ENCODE results near the gene RAB15.

The RAB15 gene

GRCh38 chr14:64973026-64973442, 898 bp upstream of the RAB15 start:
- no peak overlapping the region for H3K4me3 ChIP-seq (ENCODE audit: low read depth, low read length)
- no peak for TF ChIP-seq MZF1 (tag by site-specific recombination; IDR thresholded peaks at IDR 0.05; ENCODE audit: borderline replicate concordance)
- TF ChIP-seq AEBP2 (tag by site-specific recombination; IDR thresholded peaks at IDR 0.05; ENCODE audit: borderline replicate concordance), result no peak
- TF ChIP-seq BCL11B (tag by site-specific recombination; IDR thresholded peaks at IDR 0.05; ENCODE audit: low read depth), result no peak
- no peak for TF ChIP-seq ZNF426 (tag by site-specific recombination; IDR thresholded peaks at IDR 0.05)
- TF ChIP-seq ZNF133 (tag by site-specific recombination; IDR thresholded peaks at IDR 0.05), result no peak
- TF ChIP-seq MYNN (tag by site-specific recombination; IDR thresholded peaks at IDR 0.05; ENCODE audit: borderline replicate concordance), result no peak
- TF ChIP-seq ZNF174 (tag by site-specific recombination; IDR thresholded peaks at IDR 0.05), result no peak
- no peak for TF ChIP-seq SCRT2 (tag by site-specific recombination; IDR thresholded peaks at IDR 0.05)
- no peak for TF ChIP-seq ZNF561 (tag by site-specific recombination; IDR thresholded peaks at IDR 0.05; ENCODE audit: borderline replicate concordance)
- TF ChIP-seq ZNF843 (tag by site-specific recombination; IDR thresholded peaks at IDR 0.05), result no peak
- no peak for TF ChIP-seq ZNF112 (tag by site-specific recombination; IDR thresholded peaks at IDR 0.05)
- TF ChIP-seq ZNF214 (tag by site-specific recombination; IDR thresholded peaks at IDR 0.05; ENCODE audit: borderline replicate concordance), result no peak
- TF ChIP-seq ZBTB1 (tag by site-specific recombination; IDR thresholded peaks at IDR 0.05), result no peak
- no peak for TF ChIP-seq ZNF280D (tag by site-specific recombination; IDR thresholded peaks at IDR 0.05)
- no peak for TF ChIP-seq SP3 (tag by site-specific recombination; IDR thresholded peaks at IDR 0.05)
- CTCF ChIA-PET, result no interaction called here

DNA sequence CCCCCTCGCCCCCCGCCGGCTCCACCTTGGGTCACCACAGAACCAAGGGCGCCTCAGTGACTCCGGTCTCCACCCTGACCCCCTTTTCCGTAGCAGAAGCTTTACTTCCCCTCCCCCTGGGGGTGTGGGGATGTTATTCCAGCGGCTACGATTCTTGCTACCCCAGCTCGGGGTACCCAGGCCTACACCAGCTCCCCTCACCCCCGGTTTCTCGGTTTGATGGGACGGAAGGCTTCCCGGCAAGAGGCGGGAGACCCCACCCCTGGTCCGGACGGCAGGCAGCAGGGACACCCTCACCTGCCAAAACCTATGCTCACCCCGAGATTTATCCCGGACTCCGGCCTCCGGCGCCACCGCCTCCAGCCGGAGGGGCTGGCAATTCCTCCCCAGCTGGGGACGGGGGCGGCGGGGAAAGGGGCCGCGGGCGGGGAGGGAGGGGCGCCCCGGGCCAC, 619 bp downstream of the RAB15 start:
- Histone ChIP-seq H3K4me1 (ENCODE audit: control insufficient read depth, insufficient read depth, low read length) (peaks cover 7% of the 10 kb centered on the region; the same call in 1 of the 2 replicates), H3K36me3 (ENCODE audit: control insufficient read depth in 2 of 2, insufficient read depth in 1 of 2, low read length in 2 of 2) (no peaks in the 10 kb centered on the region), H3K27ac (ENCODE audit: extremely low read depth, low read depth, low read length) (no peak overlapping the region; the same call in 1 of the 2 replicates), H3K4me3 (ENCODE audit: low read depth, low read length) (peak overlapping the region; percentile 74), H3K9me3 (ENCODE audit: control insufficient read depth, insufficient read depth, low read depth, low read length) (no peaks in the 10 kb centered on the region)
- CTCF ChIA-PET, result interaction anchor here (0.6 to 1.2 kb wide), 2 partner anchors 10 to 11 kb away, joined by 4 to 5 read pairs; no protein-coding TSS in a partner anchor
- POLR2A ChIA-PET, result interaction anchor here (0.7 to 1.3 kb wide), 2 partner anchors 12 to 48 kb away, joined by 3 read pairs; no protein-coding TSS in a partner anchor
- peak; percentile 60 for TF ChIP-seq ZNF335 (tag by site-specific recombination; conservative IDR thresholded peaks at IDR 0.05)
- TF ChIP-seq, protein P1, sequence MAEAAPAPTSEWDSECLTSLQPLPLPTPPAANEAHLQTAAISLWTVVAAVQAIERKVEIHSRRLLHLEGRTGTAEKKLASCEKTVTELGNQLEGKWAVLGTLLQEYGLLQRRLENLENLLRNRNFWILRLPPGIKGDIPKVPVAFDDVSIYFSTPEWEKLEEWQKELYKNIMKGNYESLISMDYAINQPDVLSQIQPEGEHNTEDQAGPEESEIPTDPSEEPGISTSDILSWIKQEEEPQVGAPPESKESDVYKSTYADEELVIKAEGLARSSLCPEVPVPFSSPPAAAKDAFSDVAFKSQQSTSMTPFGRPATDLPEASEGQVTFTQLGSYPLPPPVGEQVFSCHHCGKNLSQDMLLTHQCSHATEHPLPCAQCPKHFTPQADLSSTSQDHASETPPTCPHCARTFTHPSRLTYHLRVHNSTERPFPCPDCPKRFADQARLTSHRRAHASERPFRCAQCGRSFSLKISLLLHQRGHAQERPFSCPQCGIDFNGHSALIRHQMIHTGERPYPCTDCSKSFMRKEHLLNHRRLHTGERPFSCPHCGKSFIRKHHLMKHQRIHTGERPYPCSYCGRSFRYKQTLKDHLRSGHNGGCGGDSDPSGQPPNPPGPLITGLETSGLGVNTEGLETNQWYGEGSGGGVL (tag by site-specific recombination; IDR thresholded peaks at IDR 0.05), result peak; percentile 45; the same call in 1 of the 2 replicates
- TF ChIP-seq ZBTB6 (tag by site-specific recombination; IDR thresholded peaks at IDR 0.05), result no peak

More at GRCh38 chr14:64973026-64973442, 898 bp upstream of the RAB15 start:
- H3K4me1 ChIP-seq (ENCODE audit: control insufficient read depth, insufficient read depth, low read length), result peaks cover 7% of the 10 kb centered on the region; the same call in 1 of the 2 replicates
- H3K9me3 ChIP-seq (ENCODE audit: control insufficient read depth, insufficient read depth, low read depth, low read length), result no peaks in the 10 kb centered on the region
- H3K36me3 ChIP-seq (ENCODE audit: control insufficient read depth in 2 of 2, insufficient read depth in 1 of 2, low read length in 2 of 2), result no peaks in the 10 kb centered on the region
- H3K27ac ChIP-seq (ENCODE audit: extremely low read depth, low read depth, low read length), result no peak overlapping the region
- POLR2A ChIA-PET, result no interaction called here
